WTC11 (cell line): ENCODE data around the gene RBMS2. TPM values are rescaled to one million over a fixed set of nuclear protein-coding genes. Genes with fewer than 3 reads are reported as not detected.

Source experiments
- ATAC-seq: fragments of 200-7000 bp; cut with Tn5 transposase; 2 replicates; pipeline ENCODE4 v1.10.0; 2021; ENCODE audit warnings: mild to moderate bottlenecking, moderate library complexity
- CTCF ChIA-PET: fragments of 300-600 bp; sonication (Branson Sonifier 250); formaldehyde crosslinking; loops from one replicate; lab custom pipeline; 2021; ENCODE audit warnings: antibody characterized with exemption; lab: Charles Lee
- POLR2A ChIA-PET: fragments of 350-600 bp; sonication (Branson Sonifier 250); formaldehyde crosslinking; loops from one replicate; lab custom pipeline; 2021; ENCODE audit warnings: antibody characterized with exemption; lab: Charles Lee
- DNase-seq: peaks from one replicate; pipeline ENCODE4 v3.0.0; 2021; ENCODE audit warnings: low spot score
- H3K27ac Mint-ChIP-seq: 2 replicates; pipeline ENCODE4 v1.8.0; 2021; ENCODE audit warnings: mixed read lengths
- H3K27me3 Mint-ChIP-seq: 2 replicates; pipeline ENCODE4 v1.8.0; 2021; ENCODE audit warnings: low read depth, mild to moderate bottlenecking, moderate library complexity, mixed read lengths
- H3K36me3 Mint-ChIP-seq: 2 replicates; pipeline ENCODE4 v1.8.0; 2021; ENCODE audit warnings: mixed read lengths
- H3K4me1 Mint-ChIP-seq: 2 replicates; pipeline ENCODE4 v1.8.0; 2022; ENCODE audit warnings: mixed read lengths
- H3K4me3 Mint-ChIP-seq: 2 replicates; pipeline ENCODE4 v1.8.0; 2021; ENCODE audit warnings: mild to moderate bottlenecking, moderate library complexity, mixed read lengths
- H3K9me3 Mint-ChIP-seq: 2 replicates; pipeline ENCODE4 v1.8.0; 2021; ENCODE audit warnings: mixed read lengths
- CDX4 ChIP-seq: fragments of 250-450 bp; sonication (Bioruptor Pico); IDR thresholded peaks from 2 replicates; pipeline ENCODE4 v1.9.0; 2021; ENCODE audit warnings: moderate library complexity, mild to moderate bottlenecking, inconsistent platforms, borderline replicate concordance
- E2F4 ChIP-seq: sonication (generic); formaldehyde crosslinking; IDR thresholded peaks from 2 replicates; pipeline ENCODE4 v1.8.1; 2022; ENCODE audit warnings: low read depth, mild to moderate bottlenecking, moderate library complexity, missing genetic modification reagents, borderline replicate concordance
- FOXJ3 ChIP-seq: sonication (generic); formaldehyde crosslinking; IDR thresholded peaks from 2 replicates; pipeline ENCODE4 v1.9.0; 2021; ENCODE audit warnings: missing genetic modification reagents, mild to moderate bottlenecking, borderline replicate concordance
- FOXP4 ChIP-seq: sonication (generic); formaldehyde crosslinking; IDR thresholded peaks from 2 replicates; pipeline ENCODE4 v1.8.0; 2022; ENCODE audit warnings: mild to moderate bottlenecking, missing genetic modification reagents
- GRHL2 ChIP-seq: fragments of 250-450 bp; sonication (Bioruptor Pico); IDR thresholded peaks from 2 replicates; pipeline ENCODE4 v1.8.0; 2022; ENCODE audit warnings: mild to moderate bottlenecking, moderate library complexity; ENCODE audit not compliant: insufficient replicate concordance, severe bottlenecking
- GTF2I ChIP-seq: fragments of 250-450 bp; sonication (Bioruptor Pico); conservative IDR thresholded peaks from 2 replicates; pipeline ENCODE4 v1.4.0; 2021; ENCODE audit warnings: mild to moderate bottlenecking
- HMGA2 ChIP-seq: fragments of 250-450 bp; sonication (Bioruptor Pico); IDR thresholded peaks from 2 replicates; pipeline ENCODE4 v1.4.0; 2021; ENCODE audit warnings: mild to moderate bottlenecking, moderate library complexity
- NFATC4 ChIP-seq: fragments of 250-450 bp; sonication (Bioruptor Pico); IDR thresholded peaks from 2 replicates; pipeline ENCODE4 v1.9.0; 2021; ENCODE audit warnings: mild to moderate bottlenecking
- NFE2L1 ChIP-seq: sonication (generic); formaldehyde crosslinking; IDR thresholded peaks from 2 replicates; pipeline ENCODE4 v1.8.1; 2023; ENCODE audit warnings: missing genetic modification reagents
- NR1H2 ChIP-seq: sonication (generic); formaldehyde crosslinking; IDR thresholded peaks from 2 replicates; pipeline ENCODE4 v1.9.0; 2021; ENCODE audit warnings: mild to moderate bottlenecking, moderate library complexity, missing genetic modification reagents
- RORB ChIP-seq: fragments of 250-450 bp; sonication (Bioruptor Pico); IDR thresholded peaks from 2 replicates; pipeline ENCODE4 v1.9.0; 2021; ENCODE audit warnings: mild to moderate bottlenecking
- USF1 ChIP-seq: sonication (generic); formaldehyde crosslinking; IDR thresholded peaks from 2 replicates; pipeline ENCODE4 v1.8.0; 2022; ENCODE audit warnings: mild to moderate bottlenecking, missing genetic modification reagents
- ZNF121 ChIP-seq: sonication (generic); formaldehyde crosslinking; IDR thresholded peaks from 2 replicates; pipeline ENCODE4 v1.8.0; 2023; ENCODE audit warnings: missing genetic modification reagents
- ZNF138 ChIP-seq: sonication (generic); formaldehyde crosslinking; conservative IDR thresholded peaks from 2 replicates; pipeline ENCODE4 v1.8.1; 2022; ENCODE audit warnings: mild to moderate bottlenecking, moderate library complexity, missing genetic modification reagents
- ZNF219 ChIP-seq: sonication (generic); formaldehyde crosslinking; IDR thresholded peaks from 2 replicates; pipeline ENCODE4 v1.8.0; 2023; ENCODE audit warnings: missing genetic modification reagents, mild to moderate bottlenecking, borderline replicate concordance
- ZNF317 ChIP-seq: sonication (generic); formaldehyde crosslinking; IDR thresholded peaks from 2 replicates; pipeline ENCODE4 v1.8.1; 2023; ENCODE audit warnings: low read depth, mild to moderate bottlenecking, moderate library complexity, missing genetic modification reagents, borderline replicate concordance
- ZNF423 ChIP-seq: fragments of 250-450 bp; sonication (Bioruptor Pico); IDR thresholded peaks from 2 replicates; pipeline ENCODE4 v2.1.2; 2022; ENCODE audit warnings: mild to moderate bottlenecking, moderate library complexity
- ZNF425 ChIP-seq: fragments of 250-450 bp; sonication (Bioruptor Pico); conservative IDR thresholded peaks from 2 replicates; pipeline ENCODE4 v1.9.0; 2021; ENCODE audit warnings: mild to moderate bottlenecking
- ZNF671 ChIP-seq: fragments of 250-450 bp; sonication (Bioruptor Pico); IDR thresholded peaks from 2 replicates; pipeline ENCODE4 v1.8.0; 2021; ENCODE audit warnings: mild to moderate bottlenecking
- total RNA-seq: library from RNA; stranded (reverse); gene quantifications from 3 replicates; pipeline ENCODE4 v1.2.3, GENCODE V29; 2021

Gene RBMS2
- total RNA-seq, 1 experiment from 2014 or later = 16.7 TPM

GRCh38 chr12:56599797-56600196 lies 78.2 kb downstream of the RBMS2 start:
- Mint-ChIP-seq H3K27me3 (no peaks in the 10 kb centered on the region; the same call in 1 of the 2 replicates), H3K4me1 (peaks cover 7% of the 10 kb centered on the region), H3K4me3 (no peak overlapping the region), H3K36me3 (peaks cover 65% of the 10 kb centered on the region), H3K9me3 (no peaks in the 10 kb centered on the region), H3K27ac (no peak overlapping the region)
- CTCF ChIA-PET = interaction anchor here (2.8 kb wide), 1 partner anchor 35 kb away, joined by 42 read pairs; no protein-coding TSS in a partner anchor
- POLR2A ChIA-PET = no interaction called here
- DNase-seq (no peak), ATAC-seq (no peak)
- no peak for TF ChIP-seq USF1 (CRISPR knock-in tag)
- no peak for TF ChIP-seq HMGA2
- TF ChIP-seq GRHL2 (CRISPR knock-in tag) = no peak
- no peak for TF ChIP-seq GTF2I (CRISPR knock-in tag)
- TF ChIP-seq ZNF423 = no peak
- TF ChIP-seq NFATC4 (CRISPR knock-in tag) = no peak
- TF ChIP-seq FOXJ3 = no peak
- TF ChIP-seq ZNF425 = no peak
- TF ChIP-seq ZNF121 (CRISPR knock-in tag) = no peak
- no peak for TF ChIP-seq CDX4
- no peak for TF ChIP-seq NR1H2 (CRISPR knock-in tag)
- TF ChIP-seq NFE2L1 (CRISPR knock-in tag) = no peak
- TF ChIP-seq ZNF219 (CRISPR knock-in tag) = no peak
- no peak for TF ChIP-seq ZNF317 (CRISPR knock-in tag)
- TF ChIP-seq FOXP4 (CRISPR knock-in tag) = no peak
- TF ChIP-seq ZNF671 (CRISPR knock-in tag) = no peak
- no peak for TF ChIP-seq RORB

- POLR2A ChIA-PET = no interaction called here
- DNase-seq = no peak
These were observed 79.1 kb downstream of the RBMS2 start for GRCh38 chr12:56600753-56601152.

More at GRCh38 chr12:56600753-56601152, 79.1 kb downstream of the RBMS2 start:
- CTCF ChIA-PET = interaction anchor here (1.2 to 2.8 kb wide), 4 partner anchors 23 to 125 kb away, joined by 4 to 42 read pairs (median 5); partner anchors contain the start of gene NACA
- Mint-ChIP-seq H3K27ac (no peak overlapping the region), H3K36me3 (peaks cover 74% of the 10 kb centered on the region), H3K9me3 (no peaks in the 10 kb centered on the region), H3K4me3 (no peak overlapping the region), H3K27me3 (no peaks in the 10 kb centered on the region; the same call in 1 of the 2 replicates), H3K4me1 (peaks cover 5% of the 10 kb centered on the region)
- ATAC-seq = no peak
- TF ChIP-seq GTF2I (CRISPR knock-in tag) (no peak), ZNF138 (no peak), E2F4 (CRISPR knock-in tag) (no peak)
